Fibroblast of skin of abdomen (primary cell): Measurements from ENCODE around the gene YIPF6. TPM values are rescaled to one million over a fixed set of nuclear protein-coding genes. Genes with fewer than 3 reads are reported as not detected.
"Not testable (repeated sequence)": the region's sequence is repeated elsewhere in the genome, so short reads cannot be mapped to it uniquely, and the experiment has no call there.

Experiments used
- DNase-seq: peaks from one replicate; pipeline ENCODE4 v3.0.0-alpha.2; 2013
- polyA plus RNA-seq, 2 experiments: library from polyadenylated mRNA; unstranded; fragments of 120-200 nt; gene quantifications; one replicate each; pipeline ENCODE4 v1.2.1, GENCODE V29; 2013; ENCODE audit not compliant: insufficient read length in 2 of 2

Gene YIPF6, protein sequence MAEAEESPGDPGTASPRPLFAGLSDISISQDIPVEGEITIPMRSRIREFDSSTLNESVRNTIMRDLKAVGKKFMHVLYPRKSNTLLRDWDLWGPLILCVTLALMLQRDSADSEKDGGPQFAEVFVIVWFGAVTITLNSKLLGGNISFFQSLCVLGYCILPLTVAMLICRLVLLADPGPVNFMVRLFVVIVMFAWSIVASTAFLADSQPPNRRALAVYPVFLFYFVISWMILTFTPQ
- polyA plus RNA-seq (2013, experiment 1 of 2; ENCODE audit: insufficient read length) = 23.4 TPM
- polyA plus RNA-seq (2013, experiment 2 of 2; ENCODE audit: insufficient read length) = 23.3 TPM

DNA sequence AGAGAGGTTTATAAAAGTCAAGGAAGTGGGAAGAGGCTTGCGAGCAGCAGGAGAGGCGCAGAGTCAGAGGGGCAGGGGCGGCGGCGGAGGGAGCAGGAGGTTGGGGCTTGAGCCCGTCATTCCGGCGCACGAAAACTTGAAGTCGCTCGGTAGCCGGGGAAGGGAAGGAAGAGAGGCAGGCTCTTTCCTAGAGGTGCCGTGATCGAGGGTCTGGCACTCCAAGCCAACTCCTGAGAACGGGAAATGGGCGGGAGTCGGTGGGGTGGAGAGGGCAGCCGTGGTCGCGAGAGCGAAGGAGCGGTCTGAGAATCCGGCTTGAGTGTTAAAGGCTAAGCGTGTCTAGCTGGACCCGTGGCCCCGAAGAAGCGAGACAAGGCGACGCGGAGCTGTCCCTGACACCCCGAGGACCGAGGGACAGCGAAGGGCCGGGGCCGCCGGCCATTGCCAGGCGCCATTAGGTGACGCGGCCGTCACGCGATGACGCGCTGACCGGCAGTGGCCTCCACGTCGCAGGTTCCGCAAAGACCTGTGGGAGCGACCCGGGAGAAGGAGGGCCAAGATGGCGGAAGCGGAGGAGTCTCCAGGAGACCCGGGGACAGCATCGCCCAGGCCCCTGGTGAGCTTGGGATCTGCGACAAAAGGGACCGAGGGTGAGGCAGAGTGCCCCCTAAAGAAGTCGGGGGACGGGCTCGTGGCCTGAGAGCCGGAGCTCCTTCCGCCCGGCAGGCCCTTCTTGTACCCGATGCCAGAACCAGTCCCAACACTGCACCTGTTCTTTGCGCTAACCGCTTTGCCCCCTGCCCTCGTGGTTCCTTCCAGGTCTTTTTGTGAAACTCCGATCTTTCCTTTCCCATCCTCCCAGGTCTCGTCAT, at the start of gene YIPF6:
YIPF6 (plus strand) TSS at position 544 of the 872 bp plus-strand sequence; CDS start at position 560, 16 bp downstream.
- peak; percentile 72 for DNase-seq

DNA sequence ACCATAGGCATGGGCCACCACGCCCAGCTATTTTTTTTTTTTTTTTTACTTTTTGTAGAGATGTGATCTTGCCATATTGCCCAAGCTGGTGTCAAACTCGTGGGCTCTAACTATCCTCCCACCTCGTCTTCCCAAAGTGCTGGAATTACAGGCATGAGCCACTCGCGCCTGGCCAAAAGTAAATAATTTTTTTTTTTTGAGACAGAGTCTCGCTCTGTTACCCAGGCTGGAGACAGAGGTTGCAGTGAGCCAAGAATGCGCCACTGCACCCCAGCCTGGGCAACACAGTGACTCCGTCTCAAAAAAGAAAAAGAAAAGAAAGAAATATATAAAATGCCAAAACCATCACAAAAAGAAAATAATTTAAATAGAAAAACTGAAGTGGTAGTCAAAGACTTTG, 47.1 kb upstream of the YIPF6 start:
- DNase-seq = no peak

DNA sequence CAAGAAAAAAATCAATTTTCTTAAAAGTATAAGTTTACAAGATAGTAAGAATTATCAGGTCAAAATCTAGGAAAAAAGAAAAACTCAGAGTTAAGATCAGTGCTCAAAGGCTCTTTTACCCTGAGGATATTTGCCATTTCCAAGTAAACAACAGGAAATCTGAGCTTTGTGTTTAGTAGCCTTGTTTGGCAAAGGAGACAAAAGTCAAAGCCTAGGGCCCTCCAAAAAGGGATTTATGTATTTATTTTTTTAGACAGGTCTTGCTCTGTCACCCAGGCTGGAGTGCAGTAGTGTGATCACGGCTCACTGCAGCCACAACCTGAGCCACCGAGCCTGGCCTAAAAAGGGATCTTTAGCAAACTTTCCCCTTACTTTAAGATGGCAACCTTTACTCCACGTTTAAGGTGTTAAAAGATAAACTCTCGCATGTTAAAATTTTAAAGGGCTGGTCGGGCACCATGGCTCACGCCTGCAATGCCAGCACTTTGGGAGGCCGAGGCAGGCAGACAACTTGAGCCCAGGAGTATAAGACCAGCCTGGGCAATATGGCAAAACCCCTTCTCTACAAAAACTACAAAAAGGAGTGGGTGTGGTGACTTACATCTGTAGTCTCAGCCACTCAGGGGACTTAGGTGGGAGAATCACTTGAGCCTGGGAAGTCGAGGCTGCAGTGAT, 44.2 kb upstream of the YIPF6 start:
- DNase-seq = no peak

DNA sequence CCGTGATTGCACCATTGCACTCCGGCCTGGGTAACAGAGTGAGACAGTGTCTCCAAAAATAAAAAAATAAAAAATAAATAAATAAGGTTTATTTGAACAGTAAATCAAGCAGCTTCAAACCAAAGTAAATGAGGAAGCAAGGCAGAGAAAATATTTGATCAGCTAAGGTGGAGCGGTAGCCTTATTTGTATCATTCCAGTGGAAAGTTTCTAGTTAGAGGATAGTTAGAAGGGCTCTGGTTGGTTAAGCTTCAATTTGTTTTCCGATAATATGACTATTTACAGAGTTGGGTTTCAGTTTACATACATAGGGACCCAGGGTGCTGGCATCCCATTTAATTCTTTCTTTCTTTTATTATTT, 43.7 kb upstream of the YIPF6 start:
- DNase-seq = no peak

DNA sequence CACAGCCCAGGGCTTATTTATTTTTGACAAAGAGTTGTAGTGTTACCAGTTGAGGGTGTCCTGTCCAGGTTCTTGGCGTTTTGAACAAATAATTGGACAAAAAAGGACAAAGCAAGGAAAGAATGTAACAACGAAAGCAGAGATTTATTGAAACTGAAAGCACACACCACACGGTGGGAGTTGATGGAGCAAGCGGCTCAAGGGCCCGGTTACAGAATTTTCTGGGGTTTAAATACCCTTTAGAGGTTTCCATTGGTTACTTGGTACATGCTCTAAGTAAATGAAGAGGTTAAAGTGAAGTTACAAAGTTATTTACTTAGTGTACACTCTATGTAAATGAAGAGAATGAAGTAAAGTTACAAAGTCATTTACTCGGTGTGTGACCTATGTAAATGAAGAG, 37.8 kb upstream of the YIPF6 start:
- DNase-seq = no peak

DNA sequence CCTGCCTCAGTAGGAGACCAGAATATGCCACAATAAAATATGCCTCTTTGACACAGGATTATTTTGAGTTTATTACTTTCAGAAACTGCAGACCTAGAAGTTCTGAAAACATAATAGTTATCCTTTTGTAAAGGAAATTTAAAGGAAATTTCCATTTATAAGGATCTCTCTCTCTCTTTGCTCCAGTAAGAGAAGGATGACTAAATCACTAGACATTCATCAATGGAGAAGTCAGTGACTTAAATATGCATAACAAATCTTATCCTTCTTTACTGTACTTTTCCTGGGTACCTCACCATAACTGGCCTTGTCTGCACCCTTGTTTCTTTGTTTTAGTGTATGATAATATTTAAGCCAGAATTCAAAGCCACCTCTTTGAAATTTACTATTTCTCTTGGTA, 37.3 kb upstream of the YIPF6 start:
- peak; percentile 1 for DNase-seq

DNA sequence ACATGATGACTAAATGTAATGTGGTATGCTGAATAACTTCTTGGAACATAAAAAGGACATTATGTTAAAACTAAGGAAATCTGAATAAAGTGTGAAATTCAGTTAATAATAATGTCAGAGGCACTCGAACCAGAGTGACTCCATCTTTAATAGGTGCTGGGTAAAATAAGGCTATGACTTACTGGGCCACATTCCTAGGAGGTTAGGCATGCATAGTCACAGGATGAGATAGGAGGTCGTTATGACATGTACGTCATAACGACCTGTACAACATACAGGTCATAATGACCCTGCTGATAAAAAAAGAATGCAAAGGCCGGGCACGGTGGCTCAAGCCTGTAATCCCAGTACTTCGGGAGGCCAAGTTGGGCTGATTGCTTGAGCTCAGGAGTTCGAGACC, 36.7 kb upstream of the YIPF6 start:
- DNase-seq = peak; percentile 11

DNA sequence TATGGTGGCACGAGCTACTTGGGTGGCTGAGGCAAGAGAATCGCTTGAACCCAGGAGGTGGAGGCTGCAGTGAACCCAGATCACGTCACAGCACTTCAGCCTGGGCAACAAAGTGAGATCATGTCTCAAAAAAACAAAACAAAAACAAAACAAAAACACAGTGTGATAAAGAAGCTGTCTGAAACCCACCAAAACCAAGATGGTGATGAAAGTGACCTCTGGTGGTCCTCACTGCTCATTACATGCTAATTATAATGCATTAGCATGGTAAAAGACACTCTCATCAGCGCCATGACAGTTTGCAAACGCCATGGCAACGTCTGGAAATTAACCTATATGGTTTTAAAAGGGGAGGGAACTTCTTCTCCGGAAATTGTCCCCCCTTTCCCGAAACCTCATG, 36.2 kb upstream of the YIPF6 start:
- DNase-seq = peak; percentile 54

DNA sequence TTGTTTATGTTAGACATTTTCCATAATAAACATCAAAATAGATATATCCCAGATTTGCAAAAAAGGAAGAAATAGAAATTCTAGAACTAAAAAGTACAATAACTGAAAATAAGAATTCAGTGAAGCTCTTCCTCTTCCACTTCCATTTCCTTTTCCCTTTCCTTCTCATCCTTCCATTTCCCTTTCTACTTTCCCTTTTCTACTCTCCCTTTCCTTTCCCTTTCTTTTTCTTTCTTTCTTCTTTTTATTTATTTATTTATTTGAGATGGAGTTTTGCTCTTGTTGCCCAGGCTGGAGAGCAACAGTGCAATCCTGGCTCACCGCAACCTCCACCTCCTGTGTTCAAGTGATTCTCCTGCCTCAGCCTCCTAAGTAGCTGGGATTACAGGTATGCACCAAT, 35.0 kb upstream of the YIPF6 start:
- no peak for DNase-seq

DNA sequence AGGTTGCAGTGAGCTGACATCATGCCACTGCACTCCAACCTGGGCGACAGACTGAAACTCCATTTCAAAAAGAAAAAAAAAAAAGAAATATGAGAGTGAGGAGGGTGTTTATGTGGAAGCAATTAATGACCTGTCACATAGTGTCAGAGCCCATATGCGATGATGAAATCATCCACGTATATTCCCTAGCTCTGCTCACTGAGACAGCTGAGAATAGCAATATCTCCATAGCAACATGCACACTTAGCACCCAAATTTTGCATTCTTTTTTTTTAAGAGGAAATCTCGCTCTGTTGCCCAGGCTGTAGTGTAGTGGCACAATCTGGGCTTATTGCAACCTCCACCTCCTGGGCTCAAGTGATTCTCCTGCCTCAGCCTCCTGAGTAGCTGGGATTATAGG, 34.1 kb upstream of the YIPF6 start:
- DNase-seq = no peak

DNA sequence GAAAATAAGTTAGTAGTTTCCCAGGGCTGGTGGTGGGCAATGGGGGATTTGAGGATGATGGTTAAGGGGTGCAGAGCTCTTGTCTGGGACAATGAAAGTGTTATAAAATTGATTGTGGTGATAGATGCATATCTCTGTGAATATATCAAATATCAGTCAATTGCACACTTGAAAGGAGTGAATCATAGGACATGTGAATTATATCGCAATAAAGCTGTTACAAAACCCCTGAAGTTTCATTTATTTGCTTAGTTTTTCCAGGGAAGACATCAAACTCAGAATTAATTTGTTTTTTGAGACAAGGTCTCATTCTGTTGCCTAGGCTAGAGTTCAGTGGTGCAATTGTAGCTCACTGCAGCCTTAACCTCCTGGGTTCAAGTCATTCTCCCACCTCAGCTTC, 17.9 kb upstream of the YIPF6 start:
- no peak for DNase-seq

DNA sequence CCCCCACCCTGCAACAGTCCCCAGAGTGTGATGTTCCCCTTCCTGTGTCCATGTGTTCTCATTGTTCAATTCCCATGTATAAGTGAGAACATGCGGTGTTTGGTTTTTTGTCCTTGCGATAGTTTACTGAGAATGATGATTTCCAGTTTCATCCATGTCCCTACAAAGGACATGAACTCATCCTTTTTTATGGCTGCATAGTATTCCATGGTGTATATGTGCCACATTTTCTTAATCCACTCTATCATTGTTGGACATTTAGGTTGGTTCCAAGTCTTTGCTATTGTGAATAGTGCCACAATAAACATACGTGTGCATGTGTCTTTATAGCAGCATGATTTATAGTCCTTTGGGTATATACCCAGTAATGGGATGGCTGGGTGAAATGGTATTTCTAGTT, 12.7 kb upstream of the YIPF6 start:
- DNase-seq = not testable (repeated sequence)

DNA sequence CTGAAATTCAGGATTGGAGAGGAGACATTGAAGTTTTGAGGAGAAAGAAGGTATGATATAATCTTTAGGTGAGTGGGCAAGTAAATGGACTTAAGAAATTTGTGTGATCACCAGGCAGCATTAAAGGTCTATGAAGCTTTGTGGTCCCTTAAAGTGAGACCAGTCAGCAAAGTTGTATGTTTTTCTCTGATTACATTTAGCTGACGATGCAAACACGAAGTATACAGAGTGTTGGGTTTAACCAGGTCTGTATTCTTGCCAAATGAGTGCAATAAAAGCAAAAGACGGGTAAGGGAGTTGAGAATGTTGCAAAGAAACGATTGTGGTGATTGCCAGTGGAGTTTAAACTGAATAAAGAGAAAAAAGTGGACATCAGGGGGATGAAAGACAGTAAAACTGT, 11.6 kb upstream of the YIPF6 start:
- DNase-seq = no peak

DNA sequence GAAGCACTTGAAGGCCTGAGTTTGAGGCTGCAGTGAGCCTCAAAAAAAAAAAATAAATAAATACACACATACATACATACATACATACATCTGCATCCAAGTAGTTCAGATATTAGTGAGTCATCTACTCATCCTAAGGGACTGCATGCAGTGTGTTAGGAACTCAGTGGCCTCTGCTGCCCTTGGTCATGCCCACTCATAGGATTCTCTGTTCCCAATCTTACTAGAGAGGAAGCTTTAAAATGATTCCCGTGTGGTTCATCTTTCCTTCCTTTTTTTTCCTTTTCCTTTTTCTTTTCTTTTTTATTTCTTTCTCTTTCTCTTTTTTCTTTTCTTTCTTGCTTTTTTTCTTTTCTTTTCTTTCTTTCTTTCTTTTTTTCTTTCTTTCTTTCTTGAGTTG, 10.9 kb upstream of the YIPF6 start:
- no peak for DNase-seq

DNA sequence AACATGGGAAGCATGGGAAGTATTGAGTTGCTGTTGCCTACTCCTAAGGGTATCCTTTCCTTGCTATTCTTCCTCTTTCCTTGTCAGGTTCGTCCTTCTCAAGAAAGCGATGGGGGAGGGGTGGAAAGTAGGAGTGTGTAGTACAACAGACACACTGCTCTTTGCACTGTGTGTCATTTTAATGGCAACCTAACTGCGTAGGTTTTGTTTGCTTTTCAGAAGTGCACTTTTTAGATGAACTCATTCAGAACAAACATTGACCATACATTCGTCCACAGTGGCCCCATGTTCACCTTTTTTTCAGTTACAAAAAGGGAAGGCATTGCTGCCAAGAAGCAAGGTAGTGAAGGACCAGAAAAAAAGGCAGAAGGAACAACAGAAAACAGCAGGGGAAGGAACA, 10.2 kb upstream of the YIPF6 start:
- no peak for DNase-seq

DNA sequence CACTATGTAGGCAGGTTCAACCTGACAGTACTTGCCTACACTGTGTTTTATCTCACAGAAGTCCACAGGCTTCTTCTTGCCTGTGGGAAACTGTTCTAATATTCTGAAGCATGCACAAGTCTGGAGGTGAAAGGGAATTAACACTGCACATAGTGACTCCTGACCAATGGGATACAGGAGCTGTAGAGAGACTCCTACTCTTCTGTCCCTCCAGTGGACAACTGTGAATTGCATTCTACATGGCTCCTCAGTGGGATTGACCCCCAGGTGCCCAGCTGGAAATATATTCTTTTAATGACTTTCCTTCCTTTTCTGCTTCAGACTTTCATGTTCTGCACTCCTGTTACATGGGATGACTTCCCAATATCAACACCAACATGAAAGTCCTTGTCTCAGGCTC, 8.2 kb upstream of the YIPF6 start:
- DNase-seq = peak; percentile 9

DNA sequence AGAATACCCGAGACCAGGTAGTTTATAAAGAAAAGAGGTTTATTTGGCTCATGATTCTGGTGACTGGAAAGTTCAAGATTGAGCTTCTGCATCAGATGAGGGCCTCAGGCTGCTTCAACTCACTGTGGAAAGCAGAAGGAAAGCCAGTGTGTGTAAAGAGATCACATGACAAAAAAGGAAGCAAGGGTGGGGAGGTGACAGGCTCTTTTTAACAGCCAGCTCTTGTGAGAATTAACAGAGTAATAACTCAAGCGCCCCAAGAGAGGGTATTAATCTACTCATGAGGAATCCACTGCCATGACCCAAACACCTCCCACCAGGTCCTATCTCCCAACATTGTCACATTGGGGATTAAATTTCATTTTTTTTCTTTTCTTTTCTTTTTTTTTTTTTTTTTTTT, 6.3 kb upstream of the YIPF6 start:
- DNase-seq = no peak

DNA sequence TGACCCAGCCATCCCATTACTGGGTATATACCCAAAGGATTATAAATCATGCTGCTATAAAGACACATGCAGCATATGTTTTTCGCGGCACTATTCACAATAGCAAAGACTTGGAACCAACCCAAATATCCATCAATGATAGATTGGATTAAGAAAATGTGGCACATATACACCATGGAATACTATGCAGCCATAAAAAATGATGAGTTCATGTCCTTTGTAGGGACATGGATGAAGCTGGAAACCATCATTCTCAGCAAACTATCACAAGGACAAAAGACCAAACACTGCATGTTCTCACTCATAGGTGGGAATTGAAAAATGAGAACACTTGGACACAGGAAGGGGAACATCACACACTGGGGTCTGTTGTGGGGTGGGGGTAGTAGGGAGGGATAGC, 5.1 kb upstream of the YIPF6 start:
- DNase-seq = not testable (repeated sequence)

DNA sequence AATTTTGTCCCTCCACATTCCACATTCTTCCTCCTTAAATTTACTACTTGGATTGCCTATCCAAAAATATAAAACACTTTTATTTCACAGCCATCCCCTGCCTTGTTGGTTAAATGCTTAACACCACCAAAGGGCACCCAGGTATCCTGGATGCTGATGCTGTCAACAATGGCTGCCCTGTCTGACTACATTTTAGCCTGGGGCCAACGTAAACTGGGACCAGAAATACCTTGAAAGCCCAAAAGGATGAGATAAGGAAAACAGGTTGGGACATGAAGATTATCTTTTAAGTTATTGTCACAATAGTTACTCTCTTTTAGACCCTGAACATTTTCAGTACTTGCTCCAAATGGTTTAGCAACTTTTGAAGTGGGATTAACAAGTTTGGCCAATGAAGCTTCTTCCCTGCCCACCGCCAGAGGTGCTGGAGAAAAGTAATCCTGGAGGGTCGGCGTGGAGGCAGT, 775 bp upstream of the YIPF6 start:
- DNase-seq = peak; percentile 37

DNA sequence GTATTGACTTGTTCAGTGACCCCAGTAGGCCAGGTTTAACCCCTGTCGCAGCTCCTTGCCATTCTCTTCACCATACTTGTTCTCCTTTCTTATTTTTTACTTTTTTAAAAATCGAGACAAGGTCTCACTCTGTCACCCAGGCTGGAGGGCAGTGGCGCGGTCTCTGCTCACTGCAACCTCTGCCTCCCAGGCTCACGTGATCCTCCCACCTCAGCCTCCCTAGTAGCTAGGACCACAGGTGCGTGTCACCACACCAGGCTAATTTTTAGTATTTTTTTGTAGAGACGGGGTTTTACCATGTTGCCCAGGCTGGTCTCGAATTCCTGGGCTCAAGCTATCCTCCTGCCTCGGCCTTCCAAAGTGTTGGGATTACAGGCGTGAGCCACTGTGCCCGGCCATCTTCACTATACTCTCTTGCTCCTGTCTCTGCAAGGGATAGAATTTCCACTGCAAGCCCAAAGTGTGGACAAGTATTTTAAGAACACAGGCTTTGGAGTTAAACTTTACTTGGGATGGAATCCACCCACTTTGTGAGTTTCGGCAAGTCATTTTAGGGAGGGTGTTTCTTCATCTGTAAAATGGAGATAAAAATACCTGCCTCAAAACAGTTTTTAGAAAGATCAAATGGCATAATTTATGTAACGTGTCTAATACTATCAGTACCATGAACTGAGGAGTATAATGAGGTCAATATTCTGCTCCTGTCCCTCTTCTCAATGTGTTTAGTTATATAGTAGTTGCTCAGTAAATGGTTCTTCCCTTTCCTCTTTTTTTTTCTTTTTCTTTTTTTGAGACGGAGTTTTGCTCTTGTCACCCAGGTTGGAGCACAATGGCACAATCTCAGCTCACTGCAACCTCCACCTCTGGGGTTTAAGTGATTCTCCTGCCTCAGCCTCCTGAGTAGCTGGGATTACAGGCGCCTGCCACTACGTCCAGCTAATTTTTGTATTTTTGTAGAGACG, 973 bp downstream of the YIPF6 start:
- no peak for DNase-seq

DNA sequence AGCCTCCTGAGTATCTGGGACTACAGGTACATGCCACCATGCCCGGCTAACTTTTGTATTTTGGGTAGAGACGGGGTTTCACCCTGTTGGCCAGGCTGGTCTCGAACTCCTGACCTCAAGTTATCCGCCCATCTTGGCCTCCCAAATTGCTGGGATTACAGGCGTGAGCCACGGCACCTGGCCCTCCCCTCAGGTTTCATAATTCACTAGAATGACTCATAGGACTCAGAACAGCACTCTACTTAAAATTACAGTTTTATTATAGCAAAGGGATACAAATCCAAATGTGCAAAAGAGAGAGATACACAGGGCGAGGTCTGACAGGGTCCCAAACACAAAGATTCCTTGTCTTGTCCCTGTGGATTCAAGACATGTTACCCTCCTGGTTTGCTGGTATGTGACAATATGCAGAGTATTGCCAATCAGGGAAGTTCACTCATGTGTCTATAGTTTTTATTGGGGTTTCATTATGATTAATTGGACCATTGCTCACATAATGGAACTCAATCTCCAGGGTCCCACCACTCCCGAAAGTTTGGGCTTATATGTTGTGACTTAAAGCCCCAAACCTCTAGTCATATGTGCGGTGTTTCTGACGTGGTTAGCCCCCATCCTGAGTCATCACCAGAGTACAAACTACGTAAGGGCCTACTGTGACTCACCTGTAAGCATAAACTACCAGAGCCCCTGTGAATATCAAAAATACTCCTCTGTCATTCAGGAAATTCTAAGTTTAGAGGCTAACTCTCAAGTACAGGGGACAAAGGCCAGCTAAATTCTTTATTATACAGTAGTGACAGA, 5.2 kb downstream of the YIPF6 start:
- DNase-seq = peak; percentile 10
